Esophagus squamous epithelium (tissue), 4 donors: ENCODE measurements around the gene MYO1B.

ENCODE experiments used
- POLR2A ChIP-seq, 4 donors: fragments of 450-650 bp; IDR thresholded peaks; one replicate each; pipeline ENCODE4 v1.6.1; 2017; ENCODE audit warnings: antibody characterized with exemption in 4 of 4, mild to moderate bottlenecking in 4 of 4, moderate library complexity in 3 of 4
- TF ChIP-seq, protein P1 (sequence below), 6 experiments: fragments of 450-650 bp in 4 of 6; fragments of 200-600 bp in 2 of 6; sonication (generic) in 2 of 6; IDR thresholded peaks; one replicate each; pipeline ENCODE4 v1.5.1; 2016 to 2019; ENCODE audit warnings: antibody characterized with exemption in 6 of 6, mild to moderate bottlenecking in 4 of 6, moderate library complexity in 4 of 6

DNA sequence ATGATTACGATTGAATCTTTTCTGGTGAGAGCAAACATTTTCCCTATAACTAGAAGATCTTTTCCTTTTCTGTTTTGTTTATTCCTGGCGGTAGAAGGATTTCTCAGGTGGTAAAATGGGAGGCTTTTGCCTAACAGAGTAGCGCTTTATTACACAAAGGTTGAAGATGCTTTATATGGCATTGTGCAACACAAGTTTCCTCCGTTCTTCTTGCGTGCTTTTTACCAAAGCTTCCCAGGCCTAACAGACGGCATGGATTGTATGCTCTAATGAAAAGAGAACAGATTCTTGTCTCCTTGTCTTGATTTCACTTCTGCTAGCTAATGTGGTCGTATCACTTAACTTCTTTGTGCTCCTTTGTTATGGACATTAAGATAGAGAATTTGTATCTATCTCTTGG lies 43.8 kb downstream of the MYO1B start:
- TF ChIP-seq, protein P1, sequence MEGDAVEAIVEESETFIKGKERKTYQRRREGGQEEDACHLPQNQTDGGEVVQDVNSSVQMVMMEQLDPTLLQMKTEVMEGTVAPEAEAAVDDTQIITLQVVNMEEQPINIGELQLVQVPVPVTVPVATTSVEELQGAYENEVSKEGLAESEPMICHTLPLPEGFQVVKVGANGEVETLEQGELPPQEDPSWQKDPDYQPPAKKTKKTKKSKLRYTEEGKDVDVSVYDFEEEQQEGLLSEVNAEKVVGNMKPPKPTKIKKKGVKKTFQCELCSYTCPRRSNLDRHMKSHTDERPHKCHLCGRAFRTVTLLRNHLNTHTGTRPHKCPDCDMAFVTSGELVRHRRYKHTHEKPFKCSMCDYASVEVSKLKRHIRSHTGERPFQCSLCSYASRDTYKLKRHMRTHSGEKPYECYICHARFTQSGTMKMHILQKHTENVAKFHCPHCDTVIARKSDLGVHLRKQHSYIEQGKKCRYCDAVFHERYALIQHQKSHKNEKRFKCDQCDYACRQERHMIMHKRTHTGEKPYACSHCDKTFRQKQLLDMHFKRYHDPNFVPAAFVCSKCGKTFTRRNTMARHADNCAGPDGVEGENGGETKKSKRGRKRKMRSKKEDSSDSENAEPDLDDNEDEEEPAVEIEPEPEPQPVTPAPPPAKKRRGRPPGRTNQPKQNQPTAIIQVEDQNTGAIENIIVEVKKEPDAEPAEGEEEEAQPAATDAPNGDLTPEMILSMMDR (IDR thresholded peaks at IDR 0.05), result no peak
- TF ChIP-seq POLR2A (IDR thresholded peaks at IDR 0.05), result no peak
